Choroid plexus epithelial cell (primary cell): Measurements from ENCODE around the gene CADPS.

Experiments used
- DNase-seq: peaks from one replicate; pipeline ENCODE4 v3.0.0-alpha.2; 2010; ENCODE audit warnings: low read depth
- H3K4me3 ChIP-seq: 2 replicates; pipeline ENCODE4 v1.5.1; 2011; ENCODE audit warnings: low read depth, mild to moderate bottlenecking, control low read depth, low read length, moderate library complexity
- TF ChIP-seq, protein P1 (sequence below): conservative IDR thresholded peaks from 2 replicates; pipeline ENCODE4 v1.5.1; 2011; ENCODE audit warnings: low read depth, mild to moderate bottlenecking, control low read depth, inconsistent platforms, low read length, moderate library complexity

CADPS gene

DNA sequence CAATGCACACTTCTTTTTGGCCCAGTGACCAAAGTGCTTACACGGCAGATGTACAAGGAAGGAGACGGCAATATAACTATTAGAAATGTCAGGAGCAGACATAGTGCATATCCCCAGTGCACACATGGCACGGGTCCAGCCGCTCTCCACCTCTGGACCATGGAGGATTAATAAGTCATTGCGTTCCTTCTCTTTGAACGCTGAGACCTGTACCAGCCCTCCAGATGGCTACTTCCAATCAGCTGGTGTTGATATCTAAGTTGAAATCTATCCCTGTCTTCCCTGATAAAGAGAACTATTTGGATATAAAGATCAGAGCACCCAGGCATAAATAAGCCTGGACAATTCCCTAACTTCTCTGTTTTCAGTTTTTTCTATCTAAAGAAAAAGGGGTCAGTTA, 212.5 kb downstream of the CADPS start:
- no peak overlapping the region for H3K4me3 ChIP-seq
- DNase-seq, result no peak
- TF ChIP-seq, protein P1, sequence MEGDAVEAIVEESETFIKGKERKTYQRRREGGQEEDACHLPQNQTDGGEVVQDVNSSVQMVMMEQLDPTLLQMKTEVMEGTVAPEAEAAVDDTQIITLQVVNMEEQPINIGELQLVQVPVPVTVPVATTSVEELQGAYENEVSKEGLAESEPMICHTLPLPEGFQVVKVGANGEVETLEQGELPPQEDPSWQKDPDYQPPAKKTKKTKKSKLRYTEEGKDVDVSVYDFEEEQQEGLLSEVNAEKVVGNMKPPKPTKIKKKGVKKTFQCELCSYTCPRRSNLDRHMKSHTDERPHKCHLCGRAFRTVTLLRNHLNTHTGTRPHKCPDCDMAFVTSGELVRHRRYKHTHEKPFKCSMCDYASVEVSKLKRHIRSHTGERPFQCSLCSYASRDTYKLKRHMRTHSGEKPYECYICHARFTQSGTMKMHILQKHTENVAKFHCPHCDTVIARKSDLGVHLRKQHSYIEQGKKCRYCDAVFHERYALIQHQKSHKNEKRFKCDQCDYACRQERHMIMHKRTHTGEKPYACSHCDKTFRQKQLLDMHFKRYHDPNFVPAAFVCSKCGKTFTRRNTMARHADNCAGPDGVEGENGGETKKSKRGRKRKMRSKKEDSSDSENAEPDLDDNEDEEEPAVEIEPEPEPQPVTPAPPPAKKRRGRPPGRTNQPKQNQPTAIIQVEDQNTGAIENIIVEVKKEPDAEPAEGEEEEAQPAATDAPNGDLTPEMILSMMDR, result no peak

DNA sequence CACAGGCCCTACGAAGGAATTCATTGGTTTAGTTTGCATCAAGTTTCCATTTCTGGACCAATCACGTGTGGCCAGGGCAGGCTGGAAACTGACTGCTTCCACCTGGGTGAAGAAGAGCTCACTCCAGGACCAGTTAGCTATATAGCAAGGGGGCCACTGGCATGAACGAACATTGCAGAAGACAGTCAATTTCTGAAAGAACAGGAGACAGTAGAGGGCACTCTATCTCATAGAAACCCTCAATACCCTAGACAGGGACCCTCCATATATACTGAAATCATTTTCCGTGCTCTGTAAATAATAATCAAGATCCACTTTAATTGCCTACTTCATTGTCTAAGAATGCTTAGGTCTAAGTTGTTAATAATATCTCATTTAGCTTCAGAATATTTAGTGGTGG, 215.6 kb downstream of the CADPS start:
- H3K4me3 ChIP-seq, result no peak overlapping the region
- DNase-seq, result no peak
- TF ChIP-seq, protein P1, result no peak

DNA sequence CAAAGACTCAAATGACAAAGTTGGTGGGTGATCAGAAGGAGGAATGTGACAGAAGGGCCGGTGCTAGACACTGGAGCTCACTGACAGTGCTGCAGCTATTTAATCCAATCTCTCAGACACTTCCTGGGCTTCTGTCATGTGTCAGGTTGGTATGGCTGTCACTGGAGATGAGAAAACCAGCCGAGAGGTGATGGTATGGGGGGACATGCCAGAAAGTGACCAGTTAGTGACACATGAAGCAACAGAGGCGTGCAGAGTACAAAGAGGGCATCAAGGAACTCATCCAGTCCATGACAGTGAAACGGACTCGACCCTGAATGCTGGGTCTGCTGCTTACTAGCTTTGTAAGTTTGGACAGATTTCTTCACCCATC, 219.5 kb downstream of the CADPS start:
- TF ChIP-seq, protein P1, result no peak

DNA sequence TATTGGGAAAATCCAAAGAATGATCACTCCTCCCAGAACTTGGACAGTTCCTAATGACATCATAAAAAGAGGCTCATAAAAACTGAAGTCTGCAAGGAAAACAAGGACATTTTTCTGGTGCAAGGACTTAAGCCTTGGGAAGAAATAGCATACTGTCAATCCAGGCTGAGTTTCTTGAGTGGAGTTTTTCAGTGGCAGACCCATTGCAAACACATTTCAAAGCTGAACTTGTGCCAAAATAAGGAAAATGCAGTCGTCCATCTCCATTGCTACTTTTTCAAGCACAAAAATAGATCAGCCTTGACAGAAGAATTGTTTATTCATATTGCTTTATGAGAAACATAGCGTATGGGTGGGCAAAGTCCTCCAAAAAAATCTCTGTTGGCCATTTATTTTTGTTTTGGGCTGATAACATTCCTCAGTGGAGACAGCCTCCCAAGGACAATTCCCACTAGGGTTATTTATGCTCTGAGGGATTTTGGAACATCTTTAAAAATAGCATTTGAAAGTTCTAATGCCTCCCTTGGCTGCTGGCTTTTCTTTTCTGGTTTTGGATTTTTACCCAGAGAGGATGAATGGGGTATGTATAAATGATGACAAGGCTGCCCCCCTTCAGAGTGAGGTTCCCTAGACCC, 220.0 kb downstream of the CADPS start:
- TF ChIP-seq, protein P1, result no peak
- no peak overlapping the region for H3K4me3 ChIP-seq
- no peak for DNase-seq

More for the DNA sequence above, 219.5 kb downstream of the CADPS start:
- no peak for DNase-seq
- no peak overlapping the region for H3K4me3 ChIP-seq

DNA sequence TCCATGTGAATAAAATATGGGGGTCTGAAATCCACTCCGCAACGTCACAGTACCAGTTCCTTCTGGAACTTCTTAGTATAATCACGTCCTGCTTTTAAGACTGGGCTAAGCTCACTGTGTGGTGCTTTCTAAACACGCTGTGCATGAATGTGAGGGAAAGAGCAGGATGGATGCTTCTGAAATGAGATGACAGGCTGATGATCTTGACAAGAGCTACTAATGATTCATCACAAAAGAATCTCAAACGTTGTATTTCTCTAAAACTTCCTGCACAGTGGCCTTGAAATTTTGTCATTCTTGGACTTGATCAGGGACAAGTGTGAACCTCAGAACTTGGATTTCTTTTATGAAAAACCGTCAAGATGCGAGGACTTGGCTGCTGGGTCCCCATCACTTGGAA, 221.4 kb downstream of the CADPS start:
- no peak for DNase-seq
- H3K4me3 ChIP-seq, result no peak overlapping the region
- TF ChIP-seq, protein P1, result no peak

DNA sequence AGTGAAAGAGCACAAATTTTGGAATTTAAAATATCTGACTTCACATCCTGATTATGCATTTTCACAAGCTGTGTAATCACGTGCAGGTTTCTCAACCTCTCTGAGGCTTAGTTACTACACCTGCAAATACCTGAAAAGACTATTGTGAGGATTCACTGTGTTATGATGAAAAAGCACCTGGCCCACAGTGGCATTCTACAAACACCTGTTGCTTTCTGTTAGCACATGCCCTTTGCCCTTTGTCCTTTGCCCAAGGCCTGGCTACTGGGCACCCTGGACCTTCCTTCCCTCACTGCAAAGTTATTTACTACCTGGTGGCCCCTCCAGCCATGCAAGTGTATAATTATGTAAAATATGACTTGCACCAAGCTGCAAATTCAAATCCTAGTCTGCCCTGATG, 227.5 kb downstream of the CADPS start:
- DNase-seq, result no peak
- TF ChIP-seq, protein P1, result no peak
- H3K4me3 ChIP-seq, result no peak overlapping the region

DNA sequence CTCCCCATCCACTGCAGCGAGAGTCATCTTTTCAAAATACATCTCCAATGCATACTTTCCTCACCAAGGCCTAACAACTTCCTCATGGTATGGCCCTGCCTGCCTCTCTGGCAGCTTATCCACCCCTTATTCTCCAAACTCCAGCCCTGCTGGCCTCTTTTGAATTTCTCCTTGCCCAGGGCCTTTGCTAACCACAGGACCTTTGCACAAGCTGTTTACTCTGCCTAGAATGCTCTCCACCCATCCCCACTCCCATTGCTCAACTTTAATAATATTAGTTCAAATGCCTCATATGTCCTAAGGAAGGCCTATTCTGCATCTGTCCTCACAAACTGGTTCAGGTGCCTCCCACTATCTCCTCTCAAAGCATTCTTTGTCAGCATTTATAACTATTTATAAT, 230.7 kb downstream of the CADPS start:
- TF ChIP-seq, protein P1, result no peak
- no peak for DNase-seq
- no peak overlapping the region for H3K4me3 ChIP-seq
